ENCODE results near the gene PEDS1. TPM values are rescaled to one million over a fixed set of nuclear protein-coding genes. Genes with fewer than 3 reads are reported as not detected.
A peak's percentile ranks its signal among the peaks of the same experiment; 100 is the strongest.

The PEDS1 gene
- total and polyA plus RNA-seq, 2 of the 4 experiments (the other 2 are of a cell fraction), result 24.0 to 59.9 TPM

DNA sequence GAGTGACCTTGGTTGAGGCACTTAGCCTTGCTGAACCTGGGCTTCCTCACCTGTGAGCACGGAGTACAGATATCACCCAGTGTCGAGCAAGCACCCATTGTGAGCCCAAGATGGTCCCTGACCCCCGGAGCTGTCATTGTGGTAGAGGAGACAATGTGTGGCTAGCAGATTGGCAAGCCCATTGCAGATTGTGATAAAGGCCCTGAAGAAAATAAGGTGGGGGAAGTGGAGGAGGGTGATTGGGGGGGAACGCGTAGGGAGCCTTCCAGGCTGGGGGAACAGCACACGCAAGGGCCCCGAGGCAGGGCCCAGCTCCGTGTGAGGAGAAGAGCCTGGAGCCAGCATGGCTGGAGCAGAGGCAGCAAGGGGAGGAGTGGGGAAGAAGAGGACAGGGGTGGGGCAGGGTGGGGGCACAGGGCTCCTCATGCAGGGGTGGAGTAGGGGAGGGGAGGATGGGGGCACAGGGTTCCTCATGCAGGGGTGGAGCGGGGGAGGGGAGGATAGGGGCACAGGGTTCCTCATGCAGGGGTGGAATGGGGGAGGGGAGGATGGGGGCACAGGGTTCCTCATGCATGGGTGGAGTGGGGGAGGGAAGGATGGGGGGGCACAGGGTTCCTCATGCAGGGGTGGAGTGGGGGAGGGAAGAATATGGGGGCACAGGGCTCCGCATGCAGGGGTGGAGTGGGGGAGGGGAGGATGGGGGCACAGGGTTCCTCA is 44.1 kb upstream of the PEDS1 start:
- TF ChIP-seq MAFK (IDR thresholded peaks at IDR 0.05; ENCODE audit: low read depth, low read length), result no peak
- TF ChIP-seq, protein P1, sequence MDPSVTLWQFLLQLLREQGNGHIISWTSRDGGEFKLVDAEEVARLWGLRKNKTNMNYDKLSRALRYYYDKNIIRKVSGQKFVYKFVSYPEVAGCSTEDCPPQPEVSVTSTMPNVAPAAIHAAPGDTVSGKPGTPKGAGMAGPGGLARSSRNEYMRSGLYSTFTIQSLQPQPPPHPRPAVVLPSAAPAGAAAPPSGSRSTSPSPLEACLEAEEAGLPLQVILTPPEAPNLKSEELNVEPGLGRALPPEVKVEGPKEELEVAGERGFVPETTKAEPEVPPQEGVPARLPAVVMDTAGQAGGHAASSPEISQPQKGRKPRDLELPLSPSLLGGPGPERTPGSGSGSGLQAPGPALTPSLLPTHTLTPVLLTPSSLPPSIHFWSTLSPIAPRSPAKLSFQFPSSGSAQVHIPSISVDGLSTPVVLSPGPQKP (IDR thresholded peaks at IDR 0.05; ENCODE audit: borderline replicate concordance, low read depth, low read length), result no peak
- no peak for TF ChIP-seq MXI1 (IDR thresholded peaks at IDR 0.05; ENCODE audit: borderline replicate concordance, low read depth, low read length)
- no peak for TF ChIP-seq RFX5 (IDR thresholded peaks at IDR 0.05; ENCODE audit: low read depth, low read length)
- no peak for TF ChIP-seq CHD1 (IDR thresholded peaks at IDR 0.05; ENCODE audit: low read depth, low read length)
- no peak for TF ChIP-seq BHLHE40 (IDR thresholded peaks at IDR 0.05; ENCODE audit: low read depth, low read length)
- no peak for TF ChIP-seq RCOR1 (IDR thresholded peaks at IDR 0.05; ENCODE audit: insufficient replicate concordance, low read length)
- H2AFZ ChIP-seq (replicated peaks; ENCODE audit: low read length, poor library complexity), result peak overlapping the region; percentile 5
- H3K9me3 ChIP-seq (ENCODE audit: control insufficient read depth, insufficient read depth, low read length), result peaks cover 3% of the 10 kb centered on the region; the same call in 1 of the 2 replicates
- DNase-seq, result no peak
- H3K27ac ChIP-seq (ENCODE audit: insufficient read depth, low read length), result no peak overlapping the region
- POLR2A ChIA-PET (ENCODE audit: unreplicated experiment), result interaction anchor here (0.6 kb wide), 1 partner anchor 79 kb away, joined by 4 read pairs; no protein-coding TSS in a partner anchor
- H3K4me1 ChIP-seq (ENCODE audit: control insufficient read depth, insufficient read depth, low read length), result peaks cover 11% of the 10 kb centered on the region
- H2AK9ac ChIP-seq (replicated peaks; ENCODE audit: low read depth, low read length, poor library complexity), result no peak overlapping the region
- H3K18ac ChIP-seq (ENCODE audit: low read depth, low read length), result no peak overlapping the region
- H2BK120ac ChIP-seq (ENCODE audit: low read depth, low read length), result no peak overlapping the region; the same call in 1 of the 2 replicates
- H2AK5ac ChIP-seq (ENCODE audit: low read depth, low read length), result peak overlapping the region; percentile 3; the same call in 1 of the 2 replicates
- no peak overlapping the region; the same call in 2 of the 3 replicates for H2BK15ac ChIP-seq (ENCODE audit: low read depth, low read length)
- BruUV-seq (replicated peaks), result no TSS peak
- no peak overlapping the region for H4K8ac ChIP-seq (ENCODE audit: low read depth in 2 of 2, low read length in 2 of 2)
- no peak overlapping the region for H3K14ac ChIP-seq (replicated peaks; ENCODE audit: low read depth, low read length)
- dilution Hi-C loops (cut with HindIII; ENCODE audit: low sequenced_read_pairs, unreplicated experiment) (no loop called here), intact Hi-C loops (cut with micrococcal nuclease) (no loop called here), in situ Hi-C loops (cut with MboI; ENCODE audit: low sequenced_read_pairs) (no loop called here)
- no peak overlapping the region for H4K91ac ChIP-seq (ENCODE audit: insufficient read depth, low read depth, low read length)
- WGBS, 2 experiments (ENCODE audit: extremely low coverage in 2 of 2, insufficient read length in 1 of 2), result 92% methylated on average over 5 of the region's 10 CpGs; no CpG with 5 or more reads in 1 of the 2 experiments
- no peak overlapping the region for H2BK5ac ChIP-seq (ENCODE audit: low read depth, low read length, poor library complexity, severe bottlenecking)
- H3K4me3 ChIP-seq (ENCODE audit: insufficient read depth, low read depth, low read length), result no peak overlapping the region
- CTCF ChIA-PET, result no interaction called here
- H3K36me3 ChIP-seq (ENCODE audit: control insufficient read depth, insufficient read depth, low read length), result peaks cover 31% of the 10 kb centered on the region
- H4K20me1 ChIP-seq (ENCODE audit: insufficient read depth, low read length), result peaks cover 44% of the 10 kb centered on the region
- peaks cover 8 to 50% of the 10 kb centered on the region in 2 experiments for H3K79me1 ChIP-seq (ENCODE audit: low read depth in 1 of 2, low read length in 2 of 2)
- H3K4ac ChIP-seq (ENCODE audit: low read depth, low read length), result 0 out of 2 replicates have a peak overlapping the region, but pooled peaks have one; percentile 41
- no peak overlapping the region for H3K4me2 ChIP-seq (ENCODE audit: low read depth, low read length)
- H3K9me1 ChIP-seq (ENCODE audit: insufficient read depth, low read length), result peaks cover 10% of the 10 kb centered on the region
- H3K9ac ChIP-seq (ENCODE audit: low read depth, low read length), result no peak overlapping the region
- no peaks in the 10 kb centered on the region for H3K27me3 ChIP-seq (ENCODE audit: control insufficient read depth, insufficient read depth, low read length)
- H3K56ac ChIP-seq (ENCODE audit: extremely low read depth, insufficient read depth, low read length), result no peak overlapping the region
- H2BK20ac ChIP-seq (ENCODE audit: low read depth, low read length), result no peak overlapping the region
- H3K23ac ChIP-seq (ENCODE audit: low read depth, low read length), result no peak overlapping the region
- no peak for ATAC-seq (ENCODE audit: low read depth)
- H4K5ac ChIP-seq (ENCODE audit: low read depth, low read length), result no peak overlapping the region

Measured in IMR-90 (cell line).